Measurements from ENCODE around the gene MBD2. TPM values are rescaled to one million over a fixed set of nuclear protein-coding genes. Genes with fewer than 3 reads are reported as not detected.
"Not testable (repeated sequence)": the region's sequence is repeated elsewhere in the genome, so short reads cannot be mapped to it uniquely, and the experiment has no call there.

The MBD2 gene
- total RNA-seq, 1 donor from 2014 or later: 52.2 TPM

DNA sequence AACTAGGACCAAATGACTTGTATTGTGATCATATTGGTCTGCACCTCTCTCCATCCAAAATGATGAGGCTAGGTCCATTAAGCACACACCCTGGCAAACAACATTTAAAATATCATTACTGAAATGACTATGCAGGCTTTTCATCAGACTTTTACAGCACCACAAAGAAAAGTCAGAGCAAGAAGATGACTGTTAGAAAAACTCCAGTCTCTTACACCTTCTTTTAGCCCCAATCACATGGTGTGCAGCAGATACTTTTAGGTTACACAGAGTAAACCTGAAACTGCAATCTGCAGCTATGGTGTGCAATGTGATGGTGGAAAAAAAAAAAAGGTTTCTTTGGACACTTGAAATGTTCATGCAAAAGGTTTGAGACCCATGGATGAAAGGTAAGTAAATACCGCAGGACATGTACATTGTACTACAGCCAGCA is 39.5 kb upstream of the MBD2 start:
- H3K36me3 Mint-ChIP-seq (ENCODE audit: low read depth): no peaks in the 10 kb centered on the region
- H3K27ac Mint-ChIP-seq (ENCODE audit: unreplicated experiment): no peak overlapping the region
- no peaks in the 10 kb centered on the region for H3K27me3 Mint-ChIP-seq (ENCODE audit: low read depth)
- no peak for DNase-seq (ENCODE audit: low spot score)
- no peaks in the 10 kb centered on the region for H3K9me3 Mint-ChIP-seq (ENCODE audit: low read depth)
- H3K4me1 Mint-ChIP-seq (ENCODE audit: low read depth): peaks cover 4% of the 10 kb centered on the region
- no peak overlapping the region for H3K4me3 Mint-ChIP-seq (ENCODE audit: unreplicated experiment)
- TF ChIP-seq, protein P1, sequence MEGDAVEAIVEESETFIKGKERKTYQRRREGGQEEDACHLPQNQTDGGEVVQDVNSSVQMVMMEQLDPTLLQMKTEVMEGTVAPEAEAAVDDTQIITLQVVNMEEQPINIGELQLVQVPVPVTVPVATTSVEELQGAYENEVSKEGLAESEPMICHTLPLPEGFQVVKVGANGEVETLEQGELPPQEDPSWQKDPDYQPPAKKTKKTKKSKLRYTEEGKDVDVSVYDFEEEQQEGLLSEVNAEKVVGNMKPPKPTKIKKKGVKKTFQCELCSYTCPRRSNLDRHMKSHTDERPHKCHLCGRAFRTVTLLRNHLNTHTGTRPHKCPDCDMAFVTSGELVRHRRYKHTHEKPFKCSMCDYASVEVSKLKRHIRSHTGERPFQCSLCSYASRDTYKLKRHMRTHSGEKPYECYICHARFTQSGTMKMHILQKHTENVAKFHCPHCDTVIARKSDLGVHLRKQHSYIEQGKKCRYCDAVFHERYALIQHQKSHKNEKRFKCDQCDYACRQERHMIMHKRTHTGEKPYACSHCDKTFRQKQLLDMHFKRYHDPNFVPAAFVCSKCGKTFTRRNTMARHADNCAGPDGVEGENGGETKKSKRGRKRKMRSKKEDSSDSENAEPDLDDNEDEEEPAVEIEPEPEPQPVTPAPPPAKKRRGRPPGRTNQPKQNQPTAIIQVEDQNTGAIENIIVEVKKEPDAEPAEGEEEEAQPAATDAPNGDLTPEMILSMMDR (IDR thresholded peaks at IDR 0.05): no peak

DNA sequence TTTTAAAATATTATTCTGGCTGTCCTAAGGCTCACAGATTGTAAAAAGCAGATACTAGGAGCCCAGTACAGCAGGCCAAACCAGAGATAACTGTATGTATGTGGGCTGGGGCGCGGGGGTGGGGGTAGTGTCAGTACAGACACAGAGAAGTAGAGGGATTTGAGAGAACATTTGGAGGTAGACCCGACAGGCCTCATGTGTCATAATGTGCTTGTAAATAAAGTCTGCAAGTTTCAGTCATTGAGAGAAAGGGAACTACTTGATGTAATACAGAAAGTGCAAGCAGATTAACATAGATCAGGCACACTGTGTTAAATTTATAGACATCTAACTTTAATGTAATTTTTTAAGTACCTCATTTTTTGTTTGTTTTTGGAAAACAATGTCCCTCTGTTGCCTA is 37.4 kb upstream of the MBD2 start:
- Mint-ChIP-seq H3K27ac (ENCODE audit: unreplicated experiment) (no peak overlapping the region), H3K4me3 (ENCODE audit: unreplicated experiment) (no peak overlapping the region), H3K4me1 (ENCODE audit: low read depth) (no peaks in the 10 kb centered on the region), H3K36me3 (ENCODE audit: low read depth) (no peaks in the 10 kb centered on the region), H3K9me3 (ENCODE audit: low read depth) (no peaks in the 10 kb centered on the region), H3K27me3 (ENCODE audit: low read depth) (no peaks in the 10 kb centered on the region)
- no peak for DNase-seq (ENCODE audit: low spot score)
- TF ChIP-seq, protein P1 (IDR thresholded peaks at IDR 0.05): no peak

DNA sequence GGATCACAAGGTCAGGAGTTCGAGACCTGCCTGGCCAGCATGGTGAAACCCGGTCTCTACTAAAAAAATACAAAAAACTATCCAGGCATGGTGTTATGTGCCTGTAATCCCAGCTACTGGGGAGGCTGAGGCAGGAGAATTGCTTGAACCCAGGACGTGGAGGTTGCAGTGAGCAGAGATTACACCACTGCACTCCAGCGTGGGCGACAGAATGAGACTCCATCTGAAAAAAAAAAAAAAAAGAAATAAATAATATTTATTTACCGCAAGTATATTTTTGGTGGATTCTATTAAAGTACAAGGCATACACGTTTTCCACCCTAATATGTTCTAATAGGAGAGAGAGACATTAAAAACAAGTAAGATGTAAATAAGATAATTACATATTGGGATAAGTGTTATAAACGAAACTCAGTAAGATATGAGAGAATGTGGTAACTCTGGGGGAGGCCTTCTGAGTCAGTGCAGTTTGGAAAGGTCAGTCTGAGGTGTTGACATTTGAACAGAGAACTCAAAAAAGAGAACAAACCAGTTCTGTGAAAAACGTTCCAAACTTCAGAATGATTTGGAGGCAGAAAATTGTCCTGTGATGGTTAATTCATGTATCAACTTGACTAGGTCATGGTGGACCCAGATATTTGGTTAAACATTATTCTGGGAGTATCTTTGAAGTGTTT is 36.1 kb upstream of the MBD2 start:
- H3K27me3 Mint-ChIP-seq (ENCODE audit: low read depth): no peaks in the 10 kb centered on the region
- no peak for DNase-seq (ENCODE audit: low spot score)
- no peak overlapping the region for H3K27ac Mint-ChIP-seq (ENCODE audit: unreplicated experiment)
- TF ChIP-seq, protein P1 (IDR thresholded peaks at IDR 0.05): no peak
- H3K4me3 Mint-ChIP-seq (ENCODE audit: unreplicated experiment): no peak overlapping the region
- no peaks in the 10 kb centered on the region for H3K4me1 Mint-ChIP-seq (ENCODE audit: low read depth)
- H3K36me3 Mint-ChIP-seq (ENCODE audit: low read depth): no peaks in the 10 kb centered on the region
- H3K9me3 Mint-ChIP-seq (ENCODE audit: low read depth): no peaks in the 10 kb centered on the region

DNA sequence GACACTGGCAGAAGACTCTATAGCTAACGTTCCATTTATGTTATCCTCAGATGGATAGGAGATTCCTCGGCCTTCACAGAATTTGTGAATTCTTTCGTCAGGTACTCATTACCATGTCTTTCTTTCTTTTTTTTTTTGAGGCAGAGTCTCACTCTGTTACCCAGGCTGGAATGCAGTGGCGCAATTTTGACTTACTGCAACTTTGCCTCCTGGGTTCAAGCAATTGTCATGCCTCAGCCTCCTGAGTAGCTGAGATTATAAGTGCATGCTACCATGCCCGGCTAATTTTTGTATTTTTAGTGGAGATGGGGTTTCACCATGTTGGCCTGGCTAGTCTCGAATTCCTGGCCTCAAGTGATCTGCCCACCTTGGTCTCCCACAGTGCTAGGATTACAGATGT is 33.3 kb upstream of the MBD2 start:
- H3K9me3 Mint-ChIP-seq (ENCODE audit: low read depth); H3K27ac Mint-ChIP-seq (ENCODE audit: unreplicated experiment); H3K36me3 Mint-ChIP-seq (ENCODE audit: low read depth); H3K27me3 Mint-ChIP-seq (ENCODE audit: low read depth); DNase-seq (ENCODE audit: low spot score); H3K4me3 Mint-ChIP-seq (ENCODE audit: unreplicated experiment): not testable (repeated sequence)
- peaks cover 19% of the 10 kb centered on the region for H3K4me1 Mint-ChIP-seq (ENCODE audit: low read depth)

DNA sequence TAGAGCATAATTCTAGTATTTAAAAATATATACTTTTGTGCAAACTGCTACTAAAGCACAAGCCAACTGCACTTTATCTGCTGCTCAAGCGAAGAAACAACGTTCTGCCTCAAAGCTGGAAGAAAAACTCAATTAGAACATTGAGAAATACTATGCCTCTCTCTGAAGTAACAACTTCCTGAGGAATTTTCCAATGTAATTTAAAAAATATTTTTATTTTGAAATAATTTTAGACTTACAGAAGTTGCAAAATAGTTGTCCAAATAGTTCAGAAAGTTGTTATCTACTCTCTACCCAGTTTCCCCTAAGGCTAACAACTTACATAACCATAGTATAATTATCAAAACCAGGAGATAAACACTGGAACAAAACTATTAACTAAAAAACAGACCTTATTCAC is 32.5 kb upstream of the MBD2 start:
- no peaks in the 10 kb centered on the region for H3K27me3 Mint-ChIP-seq (ENCODE audit: low read depth)
- no peaks in the 10 kb centered on the region for H3K9me3 Mint-ChIP-seq (ENCODE audit: low read depth)
- DNase-seq (ENCODE audit: low spot score): no peak
- H3K36me3 Mint-ChIP-seq (ENCODE audit: low read depth): no peaks in the 10 kb centered on the region
- peaks cover 19% of the 10 kb centered on the region for H3K4me1 Mint-ChIP-seq (ENCODE audit: low read depth)
- TF ChIP-seq, protein P1 (IDR thresholded peaks at IDR 0.05): no peak
- no peak overlapping the region for H3K27ac Mint-ChIP-seq (ENCODE audit: unreplicated experiment)
- H3K4me3 Mint-ChIP-seq (ENCODE audit: unreplicated experiment): no peak overlapping the region

DNA sequence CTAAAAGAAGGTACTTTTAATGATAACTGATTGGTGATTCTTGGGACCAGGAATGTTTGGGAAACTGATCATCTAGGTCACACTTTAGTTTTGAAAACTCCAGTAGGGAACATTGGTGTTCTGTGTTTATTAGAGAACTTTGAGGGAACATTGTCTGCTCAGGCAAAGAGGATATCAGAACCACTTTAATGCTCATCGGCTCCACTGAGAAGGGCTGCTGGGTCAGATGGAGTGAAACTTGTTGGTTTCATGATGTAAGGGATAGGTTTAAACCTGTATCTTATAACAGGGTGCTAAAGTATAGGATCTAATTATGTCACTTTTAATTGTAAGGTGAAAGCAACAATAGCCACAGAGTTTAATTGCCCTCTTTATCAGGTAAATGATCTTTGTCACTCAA is 30.7 kb upstream of the MBD2 start:
- Mint-ChIP-seq H3K9me3 (ENCODE audit: low read depth) (no peaks in the 10 kb centered on the region), H3K4me3 (ENCODE audit: unreplicated experiment) (no peak overlapping the region), H3K36me3 (ENCODE audit: low read depth) (no peaks in the 10 kb centered on the region), H3K27ac (ENCODE audit: unreplicated experiment) (no peak overlapping the region), H3K4me1 (ENCODE audit: low read depth) (peaks cover 28% of the 10 kb centered on the region), H3K27me3 (ENCODE audit: low read depth) (no peaks in the 10 kb centered on the region)
- DNase-seq (ENCODE audit: low spot score): no peak
- TF ChIP-seq, protein P1 (IDR thresholded peaks at IDR 0.05): no peak
